IMR-90 (cell line): ENCODE measurements around the gene TMEM45B. TPM values are rescaled to one million over a fixed set of nuclear protein-coding genes. Genes with fewer than 3 reads are reported as not detected.
"Not testable (repeated sequence)": the region's sequence is repeated elsewhere in the genome, so short reads cannot be mapped to it uniquely, and the experiment has no call there.

Experiments
- ATAC-seq: fragments of 200-7000 bp; cut with Tn5 transposase; 2 replicates; pipeline ENCODE4 v1.9.1; 2020; ENCODE audit warnings: low read depth, mild to moderate bottlenecking, moderate library complexity
- BruUV-seq: library from RNA; stranded (reverse); fragments of 400-500 nt; replicated peaks from 2 replicates; lab custom pipeline; 2021; lab: Mats Ljungman, UMichigan
- CTCF ChIA-PET: fragments of 300-600 bp; formaldehyde crosslinking; extraction: SDS; loops from one replicate; lab custom pipeline; 2021; ENCODE audit warnings: antibody characterized with exemption; lab: Yijun Ruan, JAX
- POLR2A ChIA-PET: fragments of 300-600 bp; sonication (Branson Sonifier 250); formaldehyde crosslinking; loops from one replicate; lab custom pipeline; 2022; ENCODE audit warnings: antibody characterized with exemption; ENCODE audit not compliant: unreplicated experiment; lab: Charles Lee
- DNase-seq: peaks from one replicate; pipeline ENCODE4 v3.0.0; 2013
- H2AFZ ChIP-seq: replicated peaks from 2 replicates; pipeline ENCODE3; 2013; ENCODE audit warnings: low read length, mild to moderate bottlenecking; ENCODE audit not compliant: poor library complexity
- H2AK5ac ChIP-seq: 2 replicates; pipeline ENCODE4 v1.6.1; 2013; ENCODE audit warnings: low read depth, low read length, inconsistent platforms
- H2AK9ac ChIP-seq: replicated peaks from 2 replicates; pipeline ENCODE3; 2013; ENCODE audit warnings: mild to moderate bottlenecking, low read depth, low read length, moderate library complexity; ENCODE audit not compliant: poor library complexity
- H2BK120ac ChIP-seq: 2 replicates; pipeline ENCODE4 v1.6.1; 2013; ENCODE audit warnings: low read depth, low read length, inconsistent platforms
- H2BK15ac ChIP-seq: 3 replicates; pipeline ENCODE4 v1.6.1; 2013; ENCODE audit warnings: low read depth, low read length, inconsistent platforms
- H2BK20ac ChIP-seq: 2 replicates; pipeline ENCODE4 v1.6.1; 2013; ENCODE audit warnings: low read depth, mild to moderate bottlenecking, inconsistent platforms, low read length, moderate library complexity
- H2BK5ac ChIP-seq: 2 replicates; pipeline ENCODE4 v1.6.1; 2013; ENCODE audit warnings: mild to moderate bottlenecking, low read depth, low read length, inconsistent platforms; ENCODE audit not compliant: poor library complexity, severe bottlenecking
- H3K14ac ChIP-seq: replicated peaks from 2 replicates; pipeline ENCODE4 v1.6.1; 2013; ENCODE audit warnings: low read depth, low read length, inconsistent platforms
- H3K18ac ChIP-seq: 2 replicates; pipeline ENCODE4 v1.6.1; 2013; ENCODE audit warnings: low read depth, low read length, control low read depth
- H3K23ac ChIP-seq: 2 replicates; pipeline ENCODE4 v1.6.1; 2013; ENCODE audit warnings: low read depth, low read length, inconsistent platforms
- H3K27ac ChIP-seq: 2 replicates; pipeline ENCODE4 v1.5.1; 2013; ENCODE audit warnings: mild to moderate bottlenecking, control low read depth, low read length; ENCODE audit not compliant: insufficient read depth
- H3K27me3 ChIP-seq: 2 replicates; pipeline ENCODE4 v1.6.1; 2013; ENCODE audit warnings: low read length; ENCODE audit not compliant: control insufficient read depth, insufficient read depth
- H3K36me3 ChIP-seq: 2 replicates; pipeline ENCODE4 v1.6.1; 2013; ENCODE audit warnings: low read length, mixed read lengths; ENCODE audit not compliant: control insufficient read depth, insufficient read depth
- H3K4ac ChIP-seq: 2 replicates; pipeline ENCODE4 v1.6.1; 2013; ENCODE audit warnings: low read depth, low read length, inconsistent platforms
- H3K4me1 ChIP-seq: 2 replicates; pipeline ENCODE4 v1.6.1; 2013; ENCODE audit warnings: low read length, mixed read lengths; ENCODE audit not compliant: control insufficient read depth, insufficient read depth
- H3K4me2 ChIP-seq: 2 replicates; pipeline ENCODE4 v1.6.1; 2013; ENCODE audit warnings: low read depth, mild to moderate bottlenecking, control low read depth, low read length, moderate library complexity
- H3K4me3 ChIP-seq: 2 replicates; pipeline ENCODE4 v1.5.1; 2013; ENCODE audit warnings: low read depth, mild to moderate bottlenecking, control low read depth, low read length, moderate library complexity; ENCODE audit not compliant: insufficient read depth
- H3K56ac ChIP-seq: 2 replicates; pipeline ENCODE4 v1.6.1; 2013; ENCODE audit warnings: low read length, inconsistent platforms; ENCODE audit not compliant: insufficient read depth; ENCODE audit errors: extremely low read depth
- H3K79me1 ChIP-seq, 2 experiments: 2 replicates each; pipeline ENCODE4 v1.6.1; 2013; ENCODE audit warnings: low read length in 2 of 2, inconsistent platforms in 1 of 2, low read depth in 1 of 2
- H3K9ac ChIP-seq: 2 replicates; pipeline ENCODE4 v1.6.1; 2013; ENCODE audit warnings: low read depth, low read length, control low read depth
- H3K9me1 ChIP-seq: 2 replicates; pipeline ENCODE4 v1.6.1; 2013; ENCODE audit warnings: low read length, inconsistent platforms; ENCODE audit not compliant: insufficient read depth
- H3K9me3 ChIP-seq: 2 replicates; pipeline ENCODE4 v1.6.1; 2013; ENCODE audit warnings: low read length; ENCODE audit not compliant: control insufficient read depth, insufficient read depth
- H4K20me1 ChIP-seq: 2 replicates; pipeline ENCODE4 v1.6.1; 2013; ENCODE audit warnings: low read length, inconsistent platforms; ENCODE audit not compliant: insufficient read depth
- H4K5ac ChIP-seq: 2 replicates; pipeline ENCODE4 v1.6.1; 2013; ENCODE audit warnings: mild to moderate bottlenecking, low read depth, low read length, control low read depth
- H4K8ac ChIP-seq, 2 experiments: 2 replicates each; pipeline ENCODE4 v1.6.1; 2013; ENCODE audit warnings: low read depth in 2 of 2, low read length in 2 of 2, control low read depth in 1 of 2, inconsistent platforms in 1 of 2
- H4K91ac ChIP-seq: 2 replicates; pipeline ENCODE4 v1.6.1; 2013; ENCODE audit warnings: low read depth, low read length, inconsistent platforms; ENCODE audit not compliant: insufficient read depth
- FOS ChIP-seq: fragments of 150-350 bp; IDR thresholded peaks from 2 replicates; pipeline ENCODE4 v1.6.1; 2016; ENCODE audit warnings: low read depth, low read length
- WGBS, 2 experiments: methylation state at CpG; one replicate each; pipeline versions ENCODE4 v1.1.5 to v1.1.7; 2013; ENCODE audit warnings: missing lambda C conversion rate in 2 of 2; ENCODE audit not compliant: insufficient read length in 1 of 2; ENCODE audit errors: extremely low coverage in 2 of 2; 5-methylcytosine and 5-hydroxymethylcytosine counted together
- dilution Hi-C: fragments of 300-500 bp; cut with HindIII; formaldehyde crosslinking; loops from one replicate; pipeline ENCODE4 v1.14.3; 2018; ENCODE audit warnings: low sequenced_read_pairs; ENCODE audit not compliant: unreplicated experiment
- in situ Hi-C: fragments of 300-500 bp; cut with MboI; formaldehyde crosslinking; loops from 3 replicates; pipeline ENCODE4 v1.14.3; 2019; ENCODE audit warnings: low sequenced_read_pairs, inconsistent platforms, mixed read lengths
- intact Hi-C: fragments of 100-400 bp; cut with micrococcal nuclease; formaldehyde crosslinking; loops from 2 replicates; pipeline ENCODE4 v1.10.0; 2022
- polyA plus RNA-seq, 3 experiments: library from polyadenylated mRNA; depleted of rRNA; stranded (reverse); fragments of >200 nt; gene quantifications; 2 replicates each; pipeline ENCODE4 v1.2.3, GENCODE V29; 2012; ENCODE audit warnings: low replicate concordance in 1 of 3
- total RNA-seq: library from RNA; depleted of rRNA; stranded (reverse); fragments of >200 nt; gene quantifications from 2 replicates; pipeline ENCODE4 v1.2.3, GENCODE V29; 2012

The TMEM45B gene
- total and polyA plus RNA-seq, 2 of the 4 experiments (the other 2 are of a cell fraction) = not detected

- no peak overlapping the region for H4K91ac ChIP-seq
- no peak overlapping the region for H3K18ac ChIP-seq
- H2BK20ac ChIP-seq = no peak overlapping the region
- WGBS, 2 experiments = 67% methylated on average over 1 of the region's 2 CpGs; no CpG with 5 or more reads in 1 of the 2 experiments
- in situ Hi-C loops (no loop called here), intact Hi-C loops (no loop called here), dilution Hi-C loops (no loop called here)
- no peak for ATAC-seq
- no peak overlapping the region for H3K9ac ChIP-seq
- H2AK5ac ChIP-seq = no peak overlapping the region
- H3K9me3 ChIP-seq = no peaks in the 10 kb centered on the region
- no peak overlapping the region for H3K27ac ChIP-seq
- no peaks in the 10 kb centered on the region for H3K4me1 ChIP-seq
- H3K4me2 ChIP-seq = no peak overlapping the region
- no peak overlapping the region for H3K4me3 ChIP-seq
- no peak overlapping the region for H4K8ac ChIP-seq
- no peak overlapping the region for H4K5ac ChIP-seq
- H3K9me1 ChIP-seq = no peaks in the 10 kb centered on the region
- no TSS peak for BruUV-seq
- H4K20me1 ChIP-seq = no peaks in the 10 kb centered on the region
- ChIA-PET POLR2A (no interaction called here), CTCF (no interaction called here)
- H3K27me3 ChIP-seq = 0 out of 2 replicates have a peak, but pooled peaks cover 2% of the 10 kb centered on the region
- no peak for DNase-seq
- H3K4ac ChIP-seq = no peak overlapping the region
- no peaks in the 10 kb centered on the region for H3K79me1 ChIP-seq
- no peak overlapping the region for H3K56ac ChIP-seq
- H3K14ac ChIP-seq = no peak overlapping the region
- no peak overlapping the region for H2BK15ac ChIP-seq
- no peak overlapping the region for H2AFZ ChIP-seq
- H2AK9ac ChIP-seq = no peak overlapping the region
- H3K36me3 ChIP-seq = no peaks in the 10 kb centered on the region
- H3K23ac ChIP-seq = no peak overlapping the region
- TF ChIP-seq FOS = no peak
- H2BK120ac ChIP-seq = no peak overlapping the region
- H2BK5ac ChIP-seq = no peak overlapping the region
These were observed 17.4 kb upstream of the TMEM45B start for GRCh38 chr11:129798212-129798611.

- H4K91ac ChIP-seq, H3K4me3 ChIP-seq, H4K20me1 ChIP-seq, H3K9me1 ChIP-seq, BruUV-seq, dilution Hi-C loops, H3K9ac ChIP-seq, H2BK20ac ChIP-seq, H3K27me3 ChIP-seq, H2AFZ ChIP-seq, DNase-seq, H3K4me1 ChIP-seq, ATAC-seq, intact Hi-C loops, in situ Hi-C loops, H3K18ac ChIP-seq, H3K23ac ChIP-seq, H3K79me1 ChIP-seq, H2BK15ac ChIP-seq, H4K8ac ChIP-seq, H2AK5ac ChIP-seq, H2BK5ac ChIP-seq, H3K4me2 ChIP-seq, H3K4ac ChIP-seq, H4K5ac ChIP-seq, H3K27ac ChIP-seq, H2BK120ac ChIP-seq, H3K14ac ChIP-seq, H2AK9ac ChIP-seq, CTCF ChIA-PET, POLR2A ChIA-PET, H3K36me3 ChIP-seq, H3K56ac ChIP-seq, H3K9me3 ChIP-seq: not testable (repeated sequence)
- no CpG with 5 or more reads among the region's 1 CpG for WGBS, 2 experiments
These were observed 15.5 kb upstream of the TMEM45B start for GRCh38 chr11:129800162-129800561.
